H9 (cell line): ENCODE measurements around the gene NOX5. TPM values are rescaled to one million over a fixed set of nuclear protein-coding genes. Genes with fewer than 3 reads are reported as not detected.

Experiments used
- DNase-seq: peaks from one replicate; pipeline ENCODE4 v3.0.0-alpha.2; 2017
- H2AFZ ChIP-seq: one replicate; pipeline ENCODE4 v1.6.1; 2013; ENCODE audit warnings: mild to moderate bottlenecking, low read length, control low read depth, moderate library complexity
- H2AK5ac ChIP-seq: 2 replicates; pipeline ENCODE4 v1.6.1; 2013; ENCODE audit warnings: low read length, control low read depth, mixed read lengths; ENCODE audit not compliant: insufficient read length
- H2BK120ac ChIP-seq: one replicate; pipeline ENCODE4 v1.6.1; 2013; ENCODE audit warnings: low read depth, mild to moderate bottlenecking, low read length, control low read depth, inconsistent platforms; ENCODE audit not compliant: poor library complexity, severe bottlenecking
- H2BK12ac ChIP-seq: 2 replicates; pipeline ENCODE4 v1.6.1; 2013; ENCODE audit warnings: low read length, control low read depth, mixed read lengths, low read depth; ENCODE audit not compliant: insufficient read length
- H2BK15ac ChIP-seq: 2 replicates; pipeline ENCODE4 v1.6.1; 2013; ENCODE audit warnings: low read depth, low read length, control low read depth
- H2BK20ac ChIP-seq: one replicate; pipeline ENCODE4 v1.6.1; 2013; ENCODE audit warnings: low read depth, mild to moderate bottlenecking, low read length, control low read depth, inconsistent platforms; ENCODE audit not compliant: poor library complexity, severe bottlenecking
- H2BK5ac ChIP-seq: 2 replicates; pipeline ENCODE4 v1.6.1; 2013; ENCODE audit warnings: low read length, control low read depth, mixed read lengths; ENCODE audit not compliant: insufficient read length
- H3K14ac ChIP-seq: 2 replicates; pipeline ENCODE4 v1.6.1; 2013; ENCODE audit warnings: low read length, control low read depth; ENCODE audit not compliant: insufficient read depth
- H3K18ac ChIP-seq: 2 replicates; pipeline ENCODE4 v1.6.1; 2013; ENCODE audit warnings: low read depth, mild to moderate bottlenecking, mixed read lengths, low read length, control low read depth; ENCODE audit not compliant: insufficient read length
- H3K23ac ChIP-seq: 2 replicates; pipeline ENCODE4 v1.6.1; 2013; ENCODE audit warnings: low read length, control low read depth, mixed read lengths, low read depth; ENCODE audit not compliant: insufficient read length
- H3K23me2 ChIP-seq: 2 replicates; pipeline ENCODE4 v1.6.1; 2013; ENCODE audit warnings: low read depth, mild to moderate bottlenecking, mixed read lengths, low read length, control low read depth; ENCODE audit not compliant: insufficient read length, poor library complexity, severe bottlenecking
- H3K27ac ChIP-seq: 2 replicates; pipeline ENCODE4 v1.5.1; 2013; ENCODE audit warnings: low read length, control low read depth, mixed read lengths, low read depth; ENCODE audit not compliant: insufficient read length
- H3K27me3 ChIP-seq: 2 replicates; pipeline ENCODE4 v1.6.1; 2013; ENCODE audit warnings: low read length, control low read depth, inconsistent platforms; ENCODE audit not compliant: insufficient read depth
- H3K4ac ChIP-seq: 2 replicates; pipeline ENCODE4 v1.6.1; 2013; ENCODE audit warnings: low read depth, mild to moderate bottlenecking, control low read depth, inconsistent platforms, low read length, moderate library complexity
- H3K4me1 ChIP-seq: 2 replicates; pipeline ENCODE4 v1.6.1; 2013; ENCODE audit warnings: low read length, control low read depth, inconsistent platforms; ENCODE audit not compliant: insufficient read depth
- H3K4me2 ChIP-seq: 2 replicates; pipeline ENCODE4 v1.6.1; 2013; ENCODE audit warnings: low read length, control low read depth, mixed read lengths; ENCODE audit not compliant: insufficient read length, insufficient read depth
- H3K56ac ChIP-seq: 2 replicates; pipeline ENCODE4 v1.6.1; 2013; ENCODE audit warnings: low read depth, mild to moderate bottlenecking, mixed read lengths, low read length, control low read depth; ENCODE audit not compliant: insufficient read length
- H3K79me1 ChIP-seq: 2 replicates; pipeline ENCODE4 v1.6.1; 2013; ENCODE audit warnings: low read depth, mild to moderate bottlenecking, moderate library complexity, low read length, control low read depth, inconsistent platforms; ENCODE audit not compliant: insufficient read depth, poor library complexity, severe bottlenecking
- H3K79me2 ChIP-seq: 2 replicates; pipeline ENCODE4 v1.6.1; 2013; ENCODE audit warnings: low read length, control low read depth, inconsistent platforms; ENCODE audit not compliant: insufficient read depth
- H3K9ac ChIP-seq: 2 replicates; pipeline ENCODE4 v1.6.1; 2013; ENCODE audit warnings: low read length, control low read depth, mixed read lengths; ENCODE audit not compliant: insufficient read length; ENCODE audit errors: extremely low read depth
- H3K9me3 ChIP-seq: one replicate; pipeline ENCODE4 v1.6.1; 2013; ENCODE audit warnings: low read depth, low read length, inconsistent platforms; ENCODE audit not compliant: control insufficient read depth
- H3T11ph ChIP-seq: one replicate; pipeline ENCODE4 v1.6.1; 2013; ENCODE audit warnings: mild to moderate bottlenecking, low read length, control low read depth, inconsistent platforms
- H4K20me1 ChIP-seq: one replicate; pipeline ENCODE4 v1.6.1; 2013; ENCODE audit not compliant: control insufficient read depth, insufficient read length, insufficient read depth
- H4K5ac ChIP-seq: 2 replicates; pipeline ENCODE4 v1.6.1; 2013; ENCODE audit warnings: low read depth, mild to moderate bottlenecking, mixed read lengths, low read length, control low read depth; ENCODE audit not compliant: insufficient read length
- H4K8ac ChIP-seq: replicated peaks from 2 replicates; pipeline ENCODE4 v1.6.1; 2013; ENCODE audit warnings: low read length, control low read depth, mixed read lengths, low read depth; ENCODE audit not compliant: insufficient read length
- H4K91ac ChIP-seq: 2 replicates; pipeline ENCODE4 v1.6.1; 2013; ENCODE audit warnings: low read depth, mild to moderate bottlenecking, moderate library complexity, mixed read lengths, low read length, control low read depth; ENCODE audit not compliant: insufficient read length
- H3K27ac Mint-ChIP-seq, 3 experiments: 2 replicates in 2 of 3; 3 replicates in 1 of 3; pipeline ENCODE4 v1.8.0; 2020 to 2021; ENCODE audit warnings: mixed read lengths in 3 of 3, mild to moderate bottlenecking in 1 of 3, moderate library complexity in 1 of 3
- H3K27me3 Mint-ChIP-seq: 2 replicates; pipeline ENCODE4 v1.8.0; 2021; ENCODE audit warnings: low read depth, mild to moderate bottlenecking, moderate library complexity, mixed read lengths
- H3K36me3 Mint-ChIP-seq, 3 experiments: 2 replicates in 2 of 3; 3 replicates in 1 of 3; pipeline ENCODE4 v1.8.0; 2020 to 2021; ENCODE audit warnings: low read depth in 3 of 3, mixed read lengths in 3 of 3; ENCODE audit not compliant: insufficient read depth in 1 of 3
- H3K4me1 Mint-ChIP-seq, 2 experiments: 2 replicates each; pipeline ENCODE4 v1.8.0; 2020; ENCODE audit warnings: mixed read lengths in 2 of 2
- H3K4me3 Mint-ChIP-seq, 2 experiments: 2 replicates in 1 of 2; 3 replicates in 1 of 2; pipeline ENCODE4 v1.8.0; 2020 to 2021; ENCODE audit warnings: mild to moderate bottlenecking in 2 of 2, mixed read lengths in 2 of 2, moderate library complexity in 1 of 2
- H3K9me3 Mint-ChIP-seq, 2 experiments: 2 replicates in 1 of 2; 3 replicates in 1 of 2; pipeline ENCODE4 v1.8.0; 2020; ENCODE audit warnings: mild to moderate bottlenecking in 2 of 2, mixed read lengths in 2 of 2, moderate library complexity in 1 of 2
- WGBS: extraction: QIAGEN DNeasy Blood & Tissue Kit; methylation state at CpG from one replicate; pipeline ENCODE4 v1.1.7; 2013; ENCODE audit warnings: missing lambda C conversion rate, low lambda C conversion rate, mixed read lengths; ENCODE audit not compliant: insufficient read length; ENCODE audit errors: extremely low coverage; 5-methylcytosine and 5-hydroxymethylcytosine counted together
- total RNA-seq: library from RNA; stranded (reverse); gene quantifications from 2 replicates; pipeline ENCODE4 v1.2.1, GENCODE V29; 2021
- TF ChIP-seq, protein P1 (sequence below): fragments of 200-600 bp; sonication (generic); conservative IDR thresholded peaks from 3 replicates; pipeline ENCODE4 v1.8.0; 2021; ENCODE audit warnings: antibody characterized with exemption, mild to moderate bottlenecking

Gene NOX5
- total RNA-seq, 1 experiment from 2014 or later: 0.04 TPM

DNA sequence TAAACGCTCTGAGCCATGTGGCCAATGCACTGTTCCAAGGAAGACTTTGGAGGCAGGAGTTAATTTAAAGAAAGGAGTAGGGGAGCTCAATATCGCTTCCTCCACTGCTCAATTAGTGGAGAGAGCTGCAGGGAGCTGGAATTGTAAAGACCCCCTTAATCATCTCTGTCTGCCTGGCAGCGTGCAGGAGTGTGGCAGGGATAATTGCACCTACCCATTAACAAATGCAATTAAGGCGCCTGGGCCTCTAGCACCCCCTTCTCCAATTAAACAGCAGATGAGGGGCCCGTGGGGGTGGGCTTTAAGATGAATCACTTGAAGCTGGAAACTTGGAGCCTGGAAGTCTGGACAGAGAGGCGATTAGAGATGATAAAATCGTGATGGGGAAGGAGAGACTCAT lies 84.3 kb downstream of the NOX5 start:
- TF ChIP-seq, protein P1, sequence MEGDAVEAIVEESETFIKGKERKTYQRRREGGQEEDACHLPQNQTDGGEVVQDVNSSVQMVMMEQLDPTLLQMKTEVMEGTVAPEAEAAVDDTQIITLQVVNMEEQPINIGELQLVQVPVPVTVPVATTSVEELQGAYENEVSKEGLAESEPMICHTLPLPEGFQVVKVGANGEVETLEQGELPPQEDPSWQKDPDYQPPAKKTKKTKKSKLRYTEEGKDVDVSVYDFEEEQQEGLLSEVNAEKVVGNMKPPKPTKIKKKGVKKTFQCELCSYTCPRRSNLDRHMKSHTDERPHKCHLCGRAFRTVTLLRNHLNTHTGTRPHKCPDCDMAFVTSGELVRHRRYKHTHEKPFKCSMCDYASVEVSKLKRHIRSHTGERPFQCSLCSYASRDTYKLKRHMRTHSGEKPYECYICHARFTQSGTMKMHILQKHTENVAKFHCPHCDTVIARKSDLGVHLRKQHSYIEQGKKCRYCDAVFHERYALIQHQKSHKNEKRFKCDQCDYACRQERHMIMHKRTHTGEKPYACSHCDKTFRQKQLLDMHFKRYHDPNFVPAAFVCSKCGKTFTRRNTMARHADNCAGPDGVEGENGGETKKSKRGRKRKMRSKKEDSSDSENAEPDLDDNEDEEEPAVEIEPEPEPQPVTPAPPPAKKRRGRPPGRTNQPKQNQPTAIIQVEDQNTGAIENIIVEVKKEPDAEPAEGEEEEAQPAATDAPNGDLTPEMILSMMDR: no peak
- H2BK20ac ChIP-seq: no peak overlapping the region
- no CpG with 5 or more reads among the region's 7 CpGs for WGBS
- no peak overlapping the region for H4K8ac ChIP-seq
- no peaks in the 10 kb centered on the region for H3K4me1 ChIP-seq
- H4K20me1 ChIP-seq: no peaks in the 10 kb centered on the region
- Mint-ChIP-seq H3K27ac (no peak overlapping the region), H3K36me3 (peaks cover 0 to 4% (median 3%) of the 10 kb centered on the region in 3 experiments; a peak in 2 of 7 replicates), H3K4me1 (peaks cover 23 to 40% of the 10 kb centered on the region in 2 experiments), H3K9me3 (peaks cover 0 to 1% of the 10 kb centered on the region in 2 experiments; a peak in 1 of 5 replicates), H3K27me3 (peaks cover 29% of the 10 kb centered on the region), H3K4me3 (no peak overlapping the region)
- H3K27ac ChIP-seq: no peak overlapping the region
- no peak overlapping the region for H2AFZ ChIP-seq
- no peak overlapping the region for H4K91ac ChIP-seq
- no peaks in the 10 kb centered on the region for H3K9me3 ChIP-seq
- H3K14ac ChIP-seq: no peak overlapping the region
- no peak for DNase-seq
- no peaks in the 10 kb centered on the region for H3K23me2 ChIP-seq
- no peak overlapping the region for H3T11ph ChIP-seq
- no peak overlapping the region for H2AK5ac ChIP-seq
- no peak overlapping the region for H3K4me2 ChIP-seq
- no peak overlapping the region for H3K18ac ChIP-seq
- no peak overlapping the region for H2BK5ac ChIP-seq
- H3K23ac ChIP-seq: no peak overlapping the region
- no peak overlapping the region for H2BK15ac ChIP-seq
- H2BK12ac ChIP-seq: no peak overlapping the region
- no peaks in the 10 kb centered on the region for H3K27me3 ChIP-seq
- no peaks in the 10 kb centered on the region for H3K79me2 ChIP-seq
- H3K56ac ChIP-seq: no peak overlapping the region
- H3K9ac ChIP-seq: no peak overlapping the region
- H4K5ac ChIP-seq: no peak overlapping the region
- no peak overlapping the region for H2BK120ac ChIP-seq
- no peak overlapping the region for H3K4ac ChIP-seq
- H3K79me1 ChIP-seq: no peaks in the 10 kb centered on the region
